Activated CD8-positive, alpha-beta memory T cell treated with anti-CD3 and anti-CD28 coated beads, Interleukin-2, amount 50 U/mL, for 1 hour (primary cell): ENCODE results near the gene PXMP2.

ENCODE experiments used
- DNase-seq: peaks from one replicate; pipeline ENCODE4 v3.0.0-alpha.2; 2020; ENCODE audit errors: extremely low read depth

Gene PXMP2

DNA sequence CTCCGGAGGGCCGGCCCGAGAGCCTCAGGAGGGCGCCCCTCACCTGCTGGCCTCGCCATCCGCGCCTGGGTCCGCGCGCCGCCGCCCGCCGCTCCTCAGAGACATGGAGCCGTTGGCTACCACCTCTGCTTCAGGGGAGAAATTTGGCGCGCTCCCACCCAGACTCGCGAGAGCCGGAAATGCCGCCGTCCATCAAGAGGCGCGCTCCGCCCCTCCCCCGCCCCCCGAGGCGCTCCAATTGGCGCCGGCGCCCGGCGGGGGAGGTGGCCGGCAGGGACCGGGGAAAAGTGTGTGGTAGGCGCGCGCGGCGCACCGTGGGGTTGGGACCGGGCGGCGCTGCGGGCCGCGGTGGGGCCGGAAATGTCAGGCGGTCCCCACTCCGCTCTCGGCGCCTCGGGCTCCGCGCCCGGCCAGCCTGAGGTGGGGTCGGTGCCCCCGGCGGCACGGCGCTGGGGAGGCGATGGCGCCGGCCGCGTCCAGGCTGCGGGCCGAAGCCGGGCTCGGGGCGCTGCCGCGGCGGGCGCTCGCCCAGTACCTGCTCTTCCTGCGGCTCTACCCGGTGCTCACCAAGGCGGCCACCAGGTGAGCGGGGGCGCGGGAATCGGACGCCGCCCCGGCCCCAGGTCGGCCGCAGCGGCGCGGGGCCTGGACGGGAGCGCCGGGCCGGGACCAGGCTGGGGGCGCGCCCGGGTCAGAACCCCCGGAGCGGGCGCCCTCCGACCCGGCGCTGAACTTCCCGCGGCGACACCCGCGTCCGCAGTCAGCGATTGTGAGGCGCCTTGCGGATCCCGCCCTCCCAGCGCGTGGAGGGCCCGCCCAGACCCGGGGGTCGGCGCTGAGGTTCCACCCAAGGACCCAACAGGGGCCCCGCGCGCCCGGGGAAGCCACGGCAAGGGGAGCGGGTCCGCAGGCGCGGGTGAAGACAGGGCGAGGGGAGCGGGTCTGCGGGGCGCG lies at the start of gene PXMP2, which contains the start of gene POLE:
TSS of gene PXMP2 (plus strand) at position 377 of the 954 bp plus-strand sequence. CDS start at position 461, 84 bp downstream.
TSS of gene POLE (minus strand) at position 132 of the 954 bp plus-strand sequence. CDS start at position 105, 27 bp downstream.
- DNase-seq = peak; percentile 81

DNA sequence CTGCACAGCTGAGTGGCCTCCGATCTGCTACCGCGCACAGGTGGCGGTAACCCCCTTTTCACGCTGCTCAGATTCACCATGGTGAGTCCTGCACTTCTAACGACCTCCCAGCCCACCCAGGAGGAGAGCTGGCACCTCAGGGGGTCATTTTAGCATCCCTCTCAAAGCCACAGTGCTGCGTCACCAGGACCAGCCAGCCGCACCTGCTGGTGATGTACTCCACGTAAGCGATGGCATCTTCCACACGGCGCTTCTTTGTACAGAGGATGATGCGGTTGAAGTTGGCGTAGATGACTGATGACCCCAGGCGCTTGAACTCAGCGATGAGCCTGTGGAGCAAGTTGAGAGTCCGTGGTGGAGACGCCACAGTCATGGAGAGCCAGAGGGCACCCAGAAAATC lies 49.6 kb upstream of the PXMP2 start:
- DNase-seq = no peak

DNA sequence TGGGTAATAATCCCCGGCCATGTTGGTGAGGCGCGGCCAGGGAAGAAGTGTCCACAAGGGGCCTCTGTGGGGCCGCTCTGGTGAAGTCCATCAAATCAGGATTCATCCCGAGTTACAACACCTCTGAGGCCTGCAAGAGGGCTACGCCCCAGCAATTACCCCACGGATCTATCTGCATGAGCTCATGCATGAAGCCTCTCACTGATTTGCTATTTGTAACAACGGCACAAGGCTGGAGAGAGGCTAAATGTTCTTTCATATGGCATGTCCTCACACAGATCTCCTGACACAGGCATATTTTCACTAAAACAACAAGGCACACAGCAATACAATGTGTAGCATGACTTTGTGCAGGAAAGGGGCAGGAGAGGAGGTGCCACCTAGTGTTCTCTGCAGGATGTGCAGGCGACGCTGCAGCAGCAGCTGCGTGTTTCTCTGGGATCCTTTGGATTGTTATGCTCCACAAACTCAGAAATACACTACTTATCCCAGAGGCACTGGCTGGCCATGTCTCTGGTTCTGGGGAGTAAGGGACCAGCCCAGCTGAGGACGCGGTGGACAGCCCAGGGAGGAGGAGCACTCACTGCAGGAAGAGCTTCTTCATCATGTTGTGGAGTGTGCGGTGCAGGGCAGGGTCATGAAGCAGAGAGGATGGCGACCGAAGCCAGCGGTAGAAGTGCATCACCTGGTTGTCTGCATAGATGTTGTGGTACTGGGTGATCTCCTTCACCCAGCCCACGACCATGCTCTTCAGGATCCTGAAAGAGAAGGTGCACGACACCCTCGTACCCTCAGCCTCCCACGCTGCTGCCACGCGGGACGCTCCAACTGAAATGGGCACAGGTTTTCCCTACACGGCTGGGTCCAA lies 48.6 kb upstream of the PXMP2 start:
- no peak for DNase-seq

DNA sequence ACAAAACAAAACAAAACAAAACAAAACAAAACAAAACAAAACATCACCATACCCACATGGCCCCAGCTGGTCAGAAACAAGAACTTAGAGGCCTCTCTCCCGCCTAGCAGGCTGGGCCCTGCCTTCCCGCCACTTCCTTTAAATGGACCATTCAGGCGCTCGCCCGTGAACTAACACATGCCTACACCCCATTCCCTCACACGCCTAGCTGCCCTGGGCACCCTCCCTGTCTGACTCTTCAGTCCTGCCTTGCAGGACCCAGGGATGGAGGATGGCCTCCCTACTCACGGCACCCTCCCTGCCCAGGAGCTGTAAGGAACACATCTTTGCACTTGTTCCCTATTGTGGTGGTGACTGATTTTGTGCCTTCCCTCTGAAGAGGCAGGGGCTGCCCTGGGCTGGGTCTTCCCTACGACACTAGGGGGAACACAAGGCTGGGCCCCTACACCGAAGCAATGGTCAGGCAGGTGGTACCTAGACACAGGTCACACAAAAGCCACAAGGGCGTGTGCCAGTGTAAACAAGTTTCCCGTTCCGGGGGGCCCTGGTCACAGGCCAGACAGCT lies 47.3 kb upstream of the PXMP2 start:
- no peak for DNase-seq

DNA sequence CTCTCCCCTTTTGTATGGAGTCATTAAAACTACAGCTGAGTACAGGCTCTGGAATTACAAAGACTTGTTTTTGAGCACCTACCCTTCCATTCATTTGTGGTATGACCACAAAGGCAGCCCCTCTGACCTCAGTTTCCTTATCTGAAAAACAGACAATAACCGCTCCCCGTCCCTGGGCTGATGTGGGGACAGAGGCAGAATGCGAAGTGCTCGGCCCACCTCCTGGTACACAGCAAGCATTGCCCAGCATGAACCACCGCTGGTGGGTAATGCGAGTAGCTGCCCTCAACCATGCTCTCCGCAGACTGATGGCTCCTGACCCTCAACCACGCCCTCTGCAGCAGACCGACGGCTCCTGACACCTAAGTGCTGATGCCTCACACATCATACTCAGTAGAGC lies 46.5 kb upstream of the PXMP2 start:
- no peak for DNase-seq

DNA sequence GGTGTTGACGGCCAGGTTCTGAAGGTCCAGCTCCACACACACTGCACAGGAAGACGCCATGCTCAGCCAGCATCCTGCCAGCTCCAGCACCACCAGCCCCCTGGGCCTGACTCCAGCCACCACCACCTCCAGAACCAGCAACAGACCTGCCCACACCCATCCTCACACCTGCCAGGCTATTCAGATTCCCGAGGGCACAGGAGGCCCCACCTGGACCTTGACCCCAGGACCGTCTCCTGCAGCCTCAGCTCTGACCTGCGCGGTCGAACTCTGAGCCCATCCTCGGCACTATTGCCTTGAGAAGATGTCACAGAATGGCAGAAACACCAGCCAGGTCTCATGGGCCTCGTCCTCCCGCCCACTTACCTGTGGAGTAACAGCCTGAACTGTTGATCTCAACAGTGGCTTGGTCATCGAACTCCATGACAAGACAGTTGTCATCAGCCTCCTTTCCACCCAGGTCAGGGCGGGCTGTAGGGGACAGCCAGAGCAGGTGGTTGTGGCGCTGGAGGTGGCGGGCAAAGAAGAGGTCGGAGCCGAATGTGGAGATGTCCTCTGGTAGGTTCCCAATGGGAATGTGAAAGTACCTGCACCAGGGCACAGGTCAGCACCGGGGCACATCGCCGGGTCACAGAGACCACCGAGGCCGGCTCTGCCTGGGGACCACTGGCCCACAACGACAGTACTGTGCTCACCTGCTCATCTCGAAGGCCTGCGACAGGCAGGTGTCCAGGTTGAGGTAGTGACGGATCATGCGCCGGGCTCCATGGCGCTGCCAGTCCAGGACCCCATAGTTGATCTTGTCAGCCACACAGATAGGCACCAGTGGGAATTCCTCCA lies 45.4 kb upstream of the PXMP2 start:
- DNase-seq = no peak

DNA sequence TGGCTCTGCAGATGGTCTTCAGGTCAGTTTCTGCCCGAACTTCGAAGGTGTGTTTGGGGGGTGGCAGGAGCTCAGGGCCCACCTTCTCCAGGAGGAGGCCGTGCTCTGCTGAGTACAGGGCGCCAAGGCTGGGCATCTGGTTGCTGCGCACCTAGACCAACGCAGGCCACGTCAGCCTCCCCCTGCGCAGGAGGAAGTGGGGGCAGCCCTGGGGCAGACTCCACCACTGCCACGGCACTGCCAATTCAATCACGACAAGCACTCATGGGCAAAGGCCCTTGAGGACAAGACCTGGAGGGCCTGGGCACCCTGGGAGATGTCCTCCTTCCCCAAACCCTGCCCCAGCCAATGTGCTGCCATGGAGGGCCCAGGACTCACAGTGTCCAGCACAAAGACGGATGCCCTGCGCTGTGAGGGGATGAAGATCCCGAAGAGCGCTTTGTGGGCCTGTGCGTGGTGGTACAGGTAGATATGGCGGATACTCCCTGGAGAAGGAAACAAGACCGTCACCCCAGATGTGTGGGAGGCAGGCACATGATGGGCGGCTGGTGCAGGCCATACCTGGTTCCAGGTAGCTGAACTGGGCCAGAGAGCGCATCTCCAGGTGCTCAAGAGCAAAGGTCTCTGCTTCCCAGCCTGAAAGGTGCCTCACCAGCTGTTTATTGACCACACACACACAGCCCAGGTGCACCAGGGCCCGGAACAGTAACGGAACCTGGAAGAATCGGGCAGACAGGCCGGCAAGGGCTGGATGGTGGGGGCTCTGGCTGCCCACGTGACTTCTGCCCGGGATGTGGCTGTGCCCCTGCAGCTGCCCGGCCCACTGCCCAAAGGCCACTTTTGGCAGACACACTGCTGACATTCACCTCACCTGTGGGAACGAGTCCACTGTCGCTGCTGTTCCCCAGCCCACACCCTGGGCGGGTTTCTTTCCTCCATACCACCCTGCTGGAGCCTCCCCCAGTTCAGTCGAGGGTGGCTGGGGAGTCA lies 44.2 kb upstream of the PXMP2 start:
- DNase-seq = no peak

DNA sequence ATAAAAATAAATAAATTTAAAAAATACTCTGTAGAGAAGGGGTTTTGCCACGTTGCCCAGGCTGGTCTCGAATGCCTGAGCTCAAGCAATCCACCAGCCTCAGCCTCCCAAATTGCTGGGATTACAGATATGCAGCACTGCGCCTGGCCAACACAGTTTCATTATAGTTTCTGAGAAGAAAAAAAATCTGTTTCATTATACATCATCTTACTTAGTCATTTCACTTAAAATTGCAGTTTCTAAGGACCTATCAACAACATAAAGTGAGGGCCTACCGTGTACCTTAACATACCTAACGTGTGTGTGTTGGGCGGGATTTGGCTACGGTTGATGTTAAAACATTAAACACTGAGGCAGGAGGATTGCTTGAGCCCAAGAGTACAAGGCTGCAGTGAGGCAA lies 40.5 kb upstream of the PXMP2 start:
- no peak for DNase-seq

DNA sequence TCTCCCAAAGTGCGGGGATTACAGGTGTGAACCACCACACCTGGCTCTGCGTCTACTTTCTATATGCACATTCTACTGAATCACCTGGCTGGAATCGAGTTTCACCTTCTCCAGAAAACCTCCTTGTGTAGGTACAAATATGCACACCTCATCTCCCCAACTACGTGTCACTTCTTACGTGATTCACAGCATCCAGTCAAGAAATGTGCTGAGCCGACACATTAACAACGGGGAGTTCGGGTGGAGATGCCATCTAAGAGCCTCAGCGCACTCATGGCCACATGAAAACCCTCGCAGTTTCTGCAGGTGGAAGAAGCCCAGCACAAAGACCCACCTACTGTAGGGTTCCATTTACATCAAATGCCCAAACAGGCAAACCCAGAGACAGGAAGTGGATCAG lies 39.5 kb upstream of the PXMP2 start:
- no peak for DNase-seq

DNA sequence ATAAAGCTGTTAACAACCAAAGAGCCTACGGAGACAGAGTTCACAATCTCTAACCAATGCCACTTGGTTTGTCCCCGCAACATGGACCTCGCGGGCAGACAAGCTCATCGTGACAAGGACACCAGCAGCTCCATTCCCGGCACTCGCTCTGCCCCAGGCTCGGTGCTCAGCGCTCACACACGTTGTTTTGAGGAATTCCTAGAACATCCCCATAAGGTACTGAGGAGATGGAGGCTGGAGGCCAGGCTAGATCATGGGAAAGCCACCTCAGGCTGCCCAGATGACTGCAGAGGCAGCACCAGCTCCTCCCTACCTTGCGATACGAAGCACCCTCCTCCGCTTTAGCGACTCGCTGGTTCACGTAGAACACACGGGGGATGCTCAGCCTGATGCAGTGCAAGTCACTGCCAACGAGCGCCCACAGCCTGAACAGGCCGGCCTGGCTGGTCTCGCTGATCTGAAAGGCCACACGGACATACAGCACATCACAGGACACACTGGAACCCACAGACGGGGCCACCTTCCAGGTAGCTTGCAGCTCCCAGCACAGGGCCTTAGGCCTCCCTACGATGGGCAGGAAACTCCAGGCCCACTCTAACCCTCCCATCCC lies 38.7 kb upstream of the PXMP2 start:
- no peak for DNase-seq

DNA sequence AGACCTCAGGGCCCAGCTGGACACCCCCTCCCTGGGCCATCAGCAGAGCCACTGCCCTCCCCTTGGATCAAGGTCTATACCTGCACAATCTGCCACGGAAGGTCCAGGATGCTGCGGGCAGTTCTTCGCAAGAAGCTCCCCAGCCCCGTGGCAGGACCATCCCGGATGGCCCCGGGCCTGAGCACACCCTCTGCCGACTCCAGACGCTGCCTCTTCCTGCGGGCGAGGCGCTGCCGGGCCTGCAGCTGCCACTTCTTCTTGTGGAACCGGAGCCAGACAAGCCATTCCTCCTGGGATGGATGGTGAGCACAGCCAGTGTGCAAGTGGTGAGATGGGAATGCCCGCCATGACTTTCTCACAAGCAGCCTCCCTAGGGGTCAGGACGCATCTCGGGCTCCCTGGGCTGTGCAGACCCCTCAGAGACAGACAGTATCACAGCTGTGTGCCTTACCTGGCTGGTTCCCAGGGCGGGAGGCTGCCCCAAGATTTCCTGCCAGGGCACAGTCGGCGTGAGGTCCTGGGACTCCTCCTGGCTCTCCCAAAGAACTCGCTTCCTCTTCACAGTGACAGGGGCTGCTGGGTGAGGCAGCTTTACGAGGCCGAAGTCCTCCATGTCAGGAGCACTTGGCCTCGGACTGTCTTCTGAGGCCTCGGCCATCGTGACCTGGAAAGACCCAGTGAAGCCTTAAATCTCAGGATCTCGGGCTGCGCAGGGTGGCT lies 38.0 kb upstream of the PXMP2 start:
- no peak for DNase-seq

DNA sequence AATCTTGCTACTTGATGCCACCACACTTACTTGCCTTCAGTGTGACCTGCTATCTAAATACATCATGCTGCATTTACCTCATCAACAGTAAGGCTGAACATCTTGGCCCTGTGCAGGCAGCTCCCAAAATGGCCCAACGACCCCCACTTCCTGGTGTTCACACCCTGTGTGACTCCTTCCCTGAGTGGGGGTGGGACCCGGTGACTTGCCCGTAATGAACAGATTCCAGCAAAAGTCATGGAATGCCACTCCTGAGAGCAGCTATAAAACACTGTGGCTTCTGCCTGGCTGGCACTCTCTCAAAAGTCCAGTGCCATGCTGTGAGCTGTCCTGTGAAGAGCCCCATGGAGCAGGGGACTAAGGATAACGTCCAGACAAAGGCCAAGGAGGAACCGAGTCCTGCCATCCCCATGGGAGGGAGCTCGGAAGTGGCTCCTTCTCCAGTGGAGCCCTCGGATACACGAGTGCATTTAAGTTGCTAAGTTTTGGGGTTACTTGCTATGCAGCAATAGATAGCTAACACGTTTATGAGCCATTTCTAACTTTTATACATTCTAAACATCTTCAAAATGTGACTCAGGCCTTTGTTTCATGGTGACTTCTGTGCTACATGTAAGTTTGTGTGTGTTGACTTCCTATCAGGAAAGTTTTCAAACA lies 35.8 kb upstream of the PXMP2 start:
- no peak for DNase-seq

DNA sequence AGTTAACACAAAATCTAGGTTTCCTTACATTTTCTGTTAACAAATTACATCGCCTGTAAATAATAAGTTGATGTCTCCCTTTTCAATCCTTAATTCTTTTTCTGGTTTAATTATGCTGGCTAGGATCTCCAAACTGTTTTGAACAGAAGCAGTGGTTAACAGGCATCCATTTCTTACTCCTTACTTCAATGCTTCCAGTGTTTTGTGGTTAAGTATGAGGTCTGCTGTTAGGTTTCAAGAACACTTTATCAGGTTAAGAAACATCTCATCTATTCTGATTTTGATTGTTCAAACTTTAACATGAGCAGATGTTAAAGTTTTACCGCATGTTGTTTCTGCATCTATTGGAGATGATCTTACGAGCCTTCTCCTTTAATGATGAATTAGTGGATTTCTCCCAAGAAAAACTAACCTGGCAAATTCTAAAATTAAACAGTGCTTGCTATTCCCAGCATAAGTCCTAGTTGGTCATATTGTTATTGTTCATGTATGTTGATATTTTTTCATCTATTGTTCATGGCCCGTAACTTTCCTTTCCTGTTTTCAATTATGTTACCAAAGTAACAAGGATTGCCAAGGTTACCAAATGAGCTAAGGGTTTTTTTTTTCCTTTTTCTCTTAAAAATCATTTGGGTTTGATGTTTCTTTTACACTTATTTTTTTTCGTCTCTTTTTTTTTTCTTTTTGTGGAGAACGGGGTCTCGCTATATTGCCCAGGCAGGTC lies 33.7 kb upstream of the PXMP2 start:
- DNase-seq = no peak

DNA sequence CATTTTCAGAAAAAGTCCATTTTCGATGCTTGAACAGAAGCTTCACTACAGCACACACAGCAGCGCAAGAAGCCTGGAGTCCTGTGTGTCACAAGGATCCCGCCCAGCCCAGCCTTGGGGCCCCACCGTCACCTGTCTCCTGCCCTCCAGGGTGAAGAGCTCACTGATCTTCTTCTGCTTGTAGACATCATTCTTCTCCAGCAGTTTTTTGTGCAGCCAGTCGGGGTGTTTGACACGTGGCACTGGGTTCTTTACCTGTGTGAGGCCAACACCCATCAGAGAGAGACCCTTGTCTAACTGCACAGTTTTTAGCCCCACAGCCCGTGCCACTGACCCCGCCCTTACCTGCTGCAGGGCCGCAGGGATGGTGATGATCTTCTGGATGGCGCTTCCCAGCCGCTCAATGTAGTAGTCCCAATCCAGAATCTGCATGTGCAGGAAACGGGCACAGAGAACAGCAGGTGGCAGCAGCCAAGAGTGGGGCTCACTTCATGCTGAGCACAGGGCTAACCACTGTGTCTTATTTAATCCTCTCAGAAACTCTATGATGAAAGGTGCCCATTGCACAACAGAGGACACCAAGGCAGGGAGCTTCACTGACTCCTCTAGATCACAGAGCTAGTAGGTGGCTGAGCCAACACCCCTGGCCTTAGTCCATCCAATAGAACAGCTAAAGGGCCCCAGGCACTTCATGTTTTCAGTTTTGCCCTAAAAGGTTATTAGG lies 30.2 kb upstream of the PXMP2 start:
- DNase-seq = no peak

DNA sequence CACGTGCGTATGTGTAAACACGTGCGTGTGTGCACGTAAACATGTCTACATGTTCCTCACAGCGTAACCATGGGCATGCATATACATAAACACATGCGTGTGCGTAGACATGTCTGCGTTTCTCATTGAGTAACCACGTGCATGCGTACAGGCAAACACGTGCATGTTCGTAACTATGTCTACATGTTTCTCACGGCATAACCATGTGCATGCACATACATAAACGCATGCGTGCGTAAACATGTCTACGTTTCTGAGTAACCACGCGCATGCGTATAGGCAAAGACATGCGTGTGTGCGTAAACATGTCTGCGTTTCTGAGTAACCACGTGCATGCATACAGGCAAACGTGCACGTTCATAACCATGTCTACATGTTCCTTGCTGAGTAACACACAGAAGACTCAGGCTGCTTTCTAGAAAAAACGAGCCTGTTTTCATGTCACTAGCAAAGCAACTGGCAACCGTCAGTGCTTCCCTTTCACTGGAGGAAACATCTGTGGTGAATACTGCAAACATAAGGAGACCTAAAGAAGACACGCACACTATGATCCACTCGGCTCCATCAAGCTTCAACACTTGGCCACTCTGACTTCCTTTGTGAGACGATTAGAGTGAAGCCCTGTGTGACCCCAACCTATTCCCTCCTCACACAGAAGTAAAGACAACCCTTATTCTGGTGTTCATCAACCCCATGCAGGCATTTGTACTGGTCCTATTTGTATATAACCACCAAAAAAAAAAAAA lies 29.1 kb upstream of the PXMP2 start:
- no peak for DNase-seq

DNA sequence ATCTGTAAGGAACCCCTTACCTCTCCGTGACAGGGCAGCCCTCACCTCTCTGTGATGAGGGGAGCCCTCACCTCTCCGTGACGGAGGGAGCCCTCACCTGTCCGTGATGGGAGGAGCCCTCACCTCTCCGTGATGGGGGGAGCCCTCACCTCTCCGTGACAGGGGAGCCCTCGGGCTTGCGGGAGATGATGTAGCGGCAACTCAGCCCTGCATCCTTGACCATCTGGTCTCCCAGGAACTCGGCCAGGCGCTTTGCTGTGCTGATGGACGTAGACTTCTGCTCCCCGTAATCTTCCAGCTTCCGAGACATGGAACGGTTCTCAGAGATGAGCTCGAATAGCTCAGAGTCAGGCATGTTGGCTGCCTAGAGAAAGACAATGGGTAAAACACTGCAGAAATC lies 28.2 kb upstream of the PXMP2 start:
- DNase-seq = no peak
